Vagina (tissue), 2 donors: ENCODE data around the gene CSNK1G3. TPM values are rescaled to one million over a fixed set of nuclear protein-coding genes. Genes with fewer than 3 reads are reported as not detected.

Experiments used
- DNase-seq, 2 donors: peaks; one replicate each; pipeline ENCODE4 v3.0.0-alpha.2; 2017; ENCODE audit errors: extremely low spot score in 2 of 2
- H3K27ac ChIP-seq: fragments of 200-600 bp; sonication (generic); one replicate; pipeline ENCODE4 v1.5.1; 2019
- H3K27me3 ChIP-seq: fragments of 200-600 bp; sonication (generic); one replicate; pipeline ENCODE4 v1.5.1; 2019
- H3K36me3 ChIP-seq, 2 donors: fragments of 200-600 bp; sonication (generic); one replicate each; pipeline ENCODE4 v1.5.1; 2017 to 2019
- H3K4me1 ChIP-seq: fragments of 200-600 bp; sonication (generic); one replicate; pipeline ENCODE4 v1.5.1; 2019
- H3K4me3 ChIP-seq, 2 donors: fragments of 200-600 bp; sonication (generic); 1 replicate in 1 of 2; 2 replicates in 1 of 2; pipeline ENCODE4 v1.5.1; 2016 to 2019
- H3K9me3 ChIP-seq: fragments of 200-600 bp; sonication (generic); one replicate; pipeline ENCODE4 v1.5.1; 2019
- POLR2A ChIP-seq, 2 donors: fragments of 450-650 bp; IDR thresholded peaks; one replicate each; pipeline ENCODE4 v1.6.1; 2017; ENCODE audit warnings: antibody characterized with exemption in 2 of 2, mild to moderate bottlenecking in 2 of 2, moderate library complexity in 2 of 2
- POLR2AphosphoS5 ChIP-seq, 2 donors: sonication (generic); formaldehyde crosslinking; IDR thresholded peaks; one replicate each; pipeline ENCODE4 v1.9.0; 2017; ENCODE audit warnings: antibody characterized with exemption in 2 of 2, mild to moderate bottlenecking in 2 of 2, low read depth in 1 of 2; ENCODE audit not compliant: insufficient read depth in 1 of 2
- intact Hi-C: fragments of 100-400 bp; cut with DNase I; formaldehyde crosslinking; loops from one replicate; pipeline ENCODE4 v1.15.1; 2023
- total RNA-seq: library from RNA; depleted of rRNA; stranded (reverse); fragments of >200 nt; gene quantifications from one replicate; pipeline ENCODE4 v1.2.3, GENCODE V29; 2016
- TF ChIP-seq, protein P1 (sequence below), 3 experiments: fragments of 450-650 bp in 2 of 3; fragments of 200-600 bp in 1 of 3; sonication (generic) in 1 of 3; IDR thresholded peaks; one replicate each; pipeline ENCODE4 v1.5.1; 2017 to 2019; ENCODE audit warnings: antibody characterized with exemption in 3 of 3, mild to moderate bottlenecking in 2 of 3, moderate library complexity in 2 of 3

The CSNK1G3 gene
- total RNA-seq, 1 donor from 2014 or later, result 34.4 TPM

DNA sequence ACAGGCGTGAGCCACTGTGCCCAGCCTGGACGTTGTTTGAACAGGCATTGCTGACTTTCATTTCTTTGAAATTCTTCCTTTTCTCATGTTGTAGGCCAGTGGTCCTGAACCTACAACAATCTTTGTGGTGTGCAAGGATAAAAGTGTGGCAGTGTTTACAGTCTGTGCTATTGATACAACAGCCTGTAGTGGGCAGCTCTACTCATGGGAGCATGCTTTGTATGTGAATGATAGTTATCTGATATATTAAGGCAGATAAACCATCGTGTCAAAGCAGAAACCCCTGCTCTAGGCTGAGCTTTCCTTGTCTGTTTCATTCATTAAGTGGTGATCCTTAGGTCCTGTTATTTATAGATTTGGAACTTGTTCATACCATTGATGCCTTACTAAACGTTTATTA, 42.6 kb downstream of the CSNK1G3 start:
- H3K4me1 ChIP-seq, result no peaks in the 10 kb centered on the region
- H3K4me3 ChIP-seq, result no peak overlapping the region
- H3K27me3 ChIP-seq, result no peaks in the 10 kb centered on the region
- TF ChIP-seq POLR2AphosphoS5 (IDR thresholded peaks at IDR 0.05; ENCODE audit: insufficient read depth in 1 of 2, low read depth in 1 of 2), result no peak
- no peak for TF ChIP-seq POLR2A (IDR thresholded peaks at IDR 0.05)
- TF ChIP-seq, protein P1, sequence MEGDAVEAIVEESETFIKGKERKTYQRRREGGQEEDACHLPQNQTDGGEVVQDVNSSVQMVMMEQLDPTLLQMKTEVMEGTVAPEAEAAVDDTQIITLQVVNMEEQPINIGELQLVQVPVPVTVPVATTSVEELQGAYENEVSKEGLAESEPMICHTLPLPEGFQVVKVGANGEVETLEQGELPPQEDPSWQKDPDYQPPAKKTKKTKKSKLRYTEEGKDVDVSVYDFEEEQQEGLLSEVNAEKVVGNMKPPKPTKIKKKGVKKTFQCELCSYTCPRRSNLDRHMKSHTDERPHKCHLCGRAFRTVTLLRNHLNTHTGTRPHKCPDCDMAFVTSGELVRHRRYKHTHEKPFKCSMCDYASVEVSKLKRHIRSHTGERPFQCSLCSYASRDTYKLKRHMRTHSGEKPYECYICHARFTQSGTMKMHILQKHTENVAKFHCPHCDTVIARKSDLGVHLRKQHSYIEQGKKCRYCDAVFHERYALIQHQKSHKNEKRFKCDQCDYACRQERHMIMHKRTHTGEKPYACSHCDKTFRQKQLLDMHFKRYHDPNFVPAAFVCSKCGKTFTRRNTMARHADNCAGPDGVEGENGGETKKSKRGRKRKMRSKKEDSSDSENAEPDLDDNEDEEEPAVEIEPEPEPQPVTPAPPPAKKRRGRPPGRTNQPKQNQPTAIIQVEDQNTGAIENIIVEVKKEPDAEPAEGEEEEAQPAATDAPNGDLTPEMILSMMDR (IDR thresholded peaks at IDR 0.05), result no peak
- H3K27ac ChIP-seq, result no peak overlapping the region
- no peaks in the 10 kb centered on the region for H3K9me3 ChIP-seq
- intact Hi-C loops, result no loop called here
- DNase-seq, result no peak
- peaks cover 0 to 8% of the 10 kb centered on the region in 2 donors for H3K36me3 ChIP-seq

DNA sequence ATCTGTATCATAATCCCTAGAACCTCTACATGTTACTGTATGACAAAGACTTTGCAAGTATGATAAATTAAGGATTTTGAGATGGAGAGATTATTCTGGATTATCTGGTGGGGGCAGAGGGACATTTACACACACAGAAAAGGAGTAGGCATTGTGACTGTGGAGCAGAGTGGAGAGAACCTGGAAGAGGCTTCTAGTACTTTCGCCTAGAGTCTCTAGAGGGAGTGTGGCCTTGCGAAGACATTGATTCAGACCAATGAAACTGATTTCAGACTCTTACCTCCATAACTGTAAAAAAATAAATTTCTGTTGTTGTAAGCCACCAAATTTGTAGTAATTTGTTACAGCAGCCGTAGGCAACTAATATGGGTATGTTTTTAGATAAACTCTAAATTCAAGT, 45.9 kb downstream of the CSNK1G3 start:
- no peak overlapping the region for H3K4me3 ChIP-seq
- no peak for DNase-seq
- no peak for TF ChIP-seq POLR2A (IDR thresholded peaks at IDR 0.05)
- TF ChIP-seq, protein P1 (IDR thresholded peaks at IDR 0.05), result no peak
- TF ChIP-seq POLR2AphosphoS5 (IDR thresholded peaks at IDR 0.05; ENCODE audit: insufficient read depth in 1 of 2, low read depth in 1 of 2), result no peak

DNA sequence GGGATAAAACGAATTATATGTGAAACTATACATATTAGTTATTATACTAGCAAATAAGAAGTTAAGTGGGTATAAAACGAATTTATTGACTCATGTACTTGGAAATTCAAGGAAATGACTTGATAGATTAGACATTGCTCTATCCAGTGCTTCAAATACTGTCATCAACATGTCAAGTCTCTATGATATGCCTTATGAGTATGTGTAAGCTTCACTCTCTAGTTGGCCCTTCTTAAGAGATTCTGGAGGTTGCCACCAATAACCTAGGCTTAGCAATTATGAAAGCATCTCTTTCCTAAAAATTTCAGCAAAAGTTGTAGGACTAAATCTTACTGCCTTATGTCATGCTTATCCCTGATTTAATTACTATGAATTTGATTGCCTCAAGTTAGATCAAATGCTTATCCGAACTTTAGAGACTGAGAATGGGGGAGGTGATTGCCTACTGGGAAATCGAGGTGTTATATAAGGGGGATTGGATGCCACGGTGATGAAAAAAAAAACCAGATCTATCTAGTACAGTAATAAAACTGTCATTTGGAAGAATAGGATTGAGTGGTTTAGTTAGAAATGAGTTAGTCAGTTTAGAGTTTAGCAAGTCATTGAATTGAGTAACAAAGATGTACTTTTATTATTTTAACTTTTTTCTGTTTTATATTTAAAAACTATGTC, 46.9 kb downstream of the CSNK1G3 start:
- intact Hi-C loops, result no loop called here
- H3K4me1 ChIP-seq, result no peaks in the 10 kb centered on the region
- H3K27me3 ChIP-seq, result no peaks in the 10 kb centered on the region
- H3K9me3 ChIP-seq, result no peaks in the 10 kb centered on the region
- no peak for DNase-seq
- peaks cover 0 to 8% of the 10 kb centered on the region in 2 donors for H3K36me3 ChIP-seq
- H3K27ac ChIP-seq, result no peak overlapping the region
- H3K4me3 ChIP-seq, result no peak overlapping the region
- TF ChIP-seq POLR2A (IDR thresholded peaks at IDR 0.05) (no peak), POLR2AphosphoS5 (IDR thresholded peaks at IDR 0.05; ENCODE audit: insufficient read depth in 1 of 2, low read depth in 1 of 2) (no peak)
- TF ChIP-seq, protein P1 (IDR thresholded peaks at IDR 0.05), result no peak

More for the DNA sequence above, 45.9 kb downstream of the CSNK1G3 start:
- peaks cover 0 to 8% of the 10 kb centered on the region in 2 donors for H3K36me3 ChIP-seq
- intact Hi-C loops, result no loop called here
- no peaks in the 10 kb centered on the region for H3K27me3 ChIP-seq
- H3K27ac ChIP-seq, result no peak overlapping the region
- H3K4me1 ChIP-seq, result no peaks in the 10 kb centered on the region
- no peaks in the 10 kb centered on the region for H3K9me3 ChIP-seq

DNA sequence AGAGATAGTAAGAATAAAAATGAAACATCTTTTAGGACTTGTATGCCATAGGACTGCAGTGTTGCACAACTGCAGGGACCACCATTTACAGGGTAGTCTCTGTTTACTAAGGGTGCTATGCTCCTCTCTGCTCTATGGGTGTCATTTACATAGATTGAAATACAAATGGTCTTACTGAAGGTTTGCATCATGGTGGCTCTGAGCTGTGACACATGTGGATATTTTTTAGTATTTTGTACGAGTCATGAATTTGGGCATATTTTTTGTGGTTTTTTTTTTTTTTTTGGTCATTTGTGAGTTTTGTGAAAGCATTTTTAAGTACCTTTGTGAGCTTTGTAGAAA, 47.4 kb downstream of the CSNK1G3 start:
- Histone ChIP-seq H3K36me3 (peaks cover 0 to 8% of the 10 kb centered on the region in 2 donors), H3K4me1 (no peaks in the 10 kb centered on the region), H3K27ac (no peak overlapping the region), H3K9me3 (no peaks in the 10 kb centered on the region), H3K4me3 (no peak overlapping the region), H3K27me3 (no peaks in the 10 kb centered on the region)
- DNase-seq, result no peak
- TF ChIP-seq, protein P1 (IDR thresholded peaks at IDR 0.05), result no peak
- TF ChIP-seq POLR2A (IDR thresholded peaks at IDR 0.05) (no peak), POLR2AphosphoS5 (IDR thresholded peaks at IDR 0.05; ENCODE audit: insufficient read depth in 1 of 2, low read depth in 1 of 2) (no peak)
- intact Hi-C loops, result no loop called here

DNA sequence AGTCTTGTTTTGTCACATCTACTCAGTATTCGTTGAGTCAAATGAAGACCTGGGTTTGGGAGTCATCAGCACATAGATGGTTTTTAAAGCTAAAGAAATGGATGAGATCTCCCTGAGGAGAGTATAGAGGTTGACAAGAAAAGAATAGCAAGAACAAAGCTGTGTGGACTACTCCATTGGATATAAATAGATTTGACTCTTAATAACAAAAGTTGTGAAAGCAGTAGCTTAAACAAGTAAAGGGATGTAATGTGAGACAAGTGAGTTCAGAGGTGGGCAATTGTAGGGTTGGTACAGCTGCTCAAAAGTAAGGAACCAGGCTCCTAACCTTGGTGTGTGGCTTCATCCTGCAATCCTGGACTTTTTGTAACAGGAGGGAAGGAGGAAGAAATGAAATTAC, 49.3 kb downstream of the CSNK1G3 start:
- DNase-seq, result no peak
- no peaks in the 10 kb centered on the region for H3K9me3 ChIP-seq
- no peak overlapping the region for H3K4me3 ChIP-seq
- H3K27ac ChIP-seq, result no peak overlapping the region
- peaks cover 0 to 8% of the 10 kb centered on the region in 2 donors for H3K36me3 ChIP-seq
- intact Hi-C loops, result no loop called here
- H3K27me3 ChIP-seq, result no peaks in the 10 kb centered on the region
- TF ChIP-seq POLR2AphosphoS5 (IDR thresholded peaks at IDR 0.05; ENCODE audit: insufficient read depth in 1 of 2, low read depth in 1 of 2) (no peak), POLR2A (IDR thresholded peaks at IDR 0.05) (no peak)
- TF ChIP-seq, protein P1 (IDR thresholded peaks at IDR 0.05), result no peak
- H3K4me1 ChIP-seq, result no peaks in the 10 kb centered on the region
